K562 (cell line): Measurements from ENCODE around the gene USP24.

Experiments used
- GABPA ChIP-seq: fragments of 200-800 bp; sonication (Bioruptor generic); conservative IDR thresholded peaks from 2 replicates; pipeline ENCODE4 v1.6.1; 2016; ENCODE audit warnings: low read depth, missing genetic modification characterization, missing compliant biosample characterization
- IFI16 ChIP-seq: fragments of 250-450 bp; sonication (Bioruptor Pico); IDR thresholded peaks from 2 replicates; pipeline ENCODE4 v2.1.2; 2022; ENCODE audit warnings: mild to moderate bottlenecking, inconsistent platforms
- POLR2A ChIP-seq: fragments of 450-650 bp; conservative IDR thresholded peaks from 2 replicates; pipeline ENCODE4 v1.6.1; 2016
- SP1 ChIP-seq: sonication (generic); formaldehyde crosslinking; IDR thresholded peaks from 2 replicates; pipeline ENCODE4 v1.8.1; 2022; ENCODE audit warnings: mild to moderate bottlenecking, missing genetic modification reagents
- STAT5B ChIP-seq: fragments of 250-450 bp; sonication (Bioruptor Pico); IDR thresholded peaks from 2 replicates; pipeline ENCODE4 v1.8.0; 2021; ENCODE audit warnings: mild to moderate bottlenecking, inconsistent platforms
- TSHZ1 ChIP-seq: fragments of 250-450 bp; sonication (Bioruptor Pico); IDR thresholded peaks from 2 replicates; pipeline ENCODE4 v1.4.0; 2020; ENCODE audit warnings: mild to moderate bottlenecking, moderate library complexity
- ZNF274 ChIP-seq: IDR thresholded peaks from 2 replicates; pipeline ENCODE4 v1.6.1; 2011; ENCODE audit warnings: low read depth, mild to moderate bottlenecking, low read length, moderate library complexity, borderline replicate concordance
- TF ChIP-seq, protein P1 (sequence below), 3 experiments: IDR thresholded peaks in 2 of 3; conservative IDR thresholded peaks in 1 of 3; 2 replicates each; pipeline ENCODE4 v1.5.1; 2011 to 2012; ENCODE audit warnings: low read length in 3 of 3, mild to moderate bottlenecking in 3 of 3, control low read depth in 2 of 3, improper control_type of control experiment in 1 of 3, inconsistent platforms in 1 of 3, low read depth in 1 of 3, mixed read lengths in 1 of 3, moderate library complexity in 1 of 3; ENCODE audit not compliant: insufficient read depth in 2 of 3
- TF ChIP-seq, protein P2 (sequence below): sonication (generic); formaldehyde crosslinking; IDR thresholded peaks from 2 replicates; pipeline ENCODE4 v1.8.1; 2022; ENCODE audit warnings: missing genetic modification reagents

- TF ChIP-seq, protein P1, sequence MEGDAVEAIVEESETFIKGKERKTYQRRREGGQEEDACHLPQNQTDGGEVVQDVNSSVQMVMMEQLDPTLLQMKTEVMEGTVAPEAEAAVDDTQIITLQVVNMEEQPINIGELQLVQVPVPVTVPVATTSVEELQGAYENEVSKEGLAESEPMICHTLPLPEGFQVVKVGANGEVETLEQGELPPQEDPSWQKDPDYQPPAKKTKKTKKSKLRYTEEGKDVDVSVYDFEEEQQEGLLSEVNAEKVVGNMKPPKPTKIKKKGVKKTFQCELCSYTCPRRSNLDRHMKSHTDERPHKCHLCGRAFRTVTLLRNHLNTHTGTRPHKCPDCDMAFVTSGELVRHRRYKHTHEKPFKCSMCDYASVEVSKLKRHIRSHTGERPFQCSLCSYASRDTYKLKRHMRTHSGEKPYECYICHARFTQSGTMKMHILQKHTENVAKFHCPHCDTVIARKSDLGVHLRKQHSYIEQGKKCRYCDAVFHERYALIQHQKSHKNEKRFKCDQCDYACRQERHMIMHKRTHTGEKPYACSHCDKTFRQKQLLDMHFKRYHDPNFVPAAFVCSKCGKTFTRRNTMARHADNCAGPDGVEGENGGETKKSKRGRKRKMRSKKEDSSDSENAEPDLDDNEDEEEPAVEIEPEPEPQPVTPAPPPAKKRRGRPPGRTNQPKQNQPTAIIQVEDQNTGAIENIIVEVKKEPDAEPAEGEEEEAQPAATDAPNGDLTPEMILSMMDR (IDR thresholded peaks at IDR 0.05 in 2 of 3, conservative IDR thresholded peaks at IDR 0.05 in 1 of 3; ENCODE audit: insufficient read depth in 2 of 3, low read depth in 1 of 3, low read length in 3 of 3): no peak
- TF ChIP-seq TSHZ1 (CRISPR knock-in tag) (no peak), ZNF274 (no peak), GABPA (tag) (no peak), STAT5B (CRISPR knock-in tag) (no peak), POLR2A (no peak), SP1 (no peak), IFI16 (no peak)
- TF ChIP-seq, protein P2, sequence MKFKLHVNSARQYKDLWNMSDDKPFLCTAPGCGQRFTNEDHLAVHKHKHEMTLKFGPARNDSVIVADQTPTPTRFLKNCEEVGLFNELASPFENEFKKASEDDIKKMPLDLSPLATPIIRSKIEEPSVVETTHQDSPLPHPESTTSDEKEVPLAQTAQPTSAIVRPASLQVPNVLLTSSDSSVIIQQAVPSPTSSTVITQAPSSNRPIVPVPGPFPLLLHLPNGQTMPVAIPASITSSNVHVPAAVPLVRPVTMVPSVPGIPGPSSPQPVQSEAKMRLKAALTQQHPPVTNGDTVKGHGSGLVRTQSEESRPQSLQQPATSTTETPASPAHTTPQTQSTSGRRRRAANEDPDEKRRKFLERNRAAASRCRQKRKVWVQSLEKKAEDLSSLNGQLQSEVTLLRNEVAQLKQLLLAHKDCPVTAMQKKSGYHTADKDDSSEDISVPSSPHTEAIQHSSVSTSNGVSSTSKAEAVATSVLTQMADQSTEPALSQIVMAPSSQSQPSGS (CRISPR knock-in tag): no peak
These were observed 136.7 kb downstream of the USP24 start for GRCh38 chr1:55078470-55078869.
